ENCODE measurements around the gene ARHGDIG. TPM values are rescaled to one million over a fixed set of nuclear protein-coding genes. Genes with fewer than 3 reads are reported as not detected.

ARHGDIG gene
- polyA plus RNA-seq, 3 donors: not detected

- intact Hi-C loops (cut with micrococcal nuclease): no loop called here
- Mint-ChIP-seq H3K4me3 (no peak overlapping the region), H3K27ac (no peak overlapping the region), H3K4me1 (no peaks in the 10 kb centered on the region), H3K36me3 (peaks cover 40 to 83% of the 10 kb centered on the region in 2 donors), H3K9me3 (peaks cover 0 to under 1% (median 0%) of the 10 kb centered on the region in 7 donors), H3K27me3 (ENCODE audit: low read depth in 3 of 3) (no peaks in the 10 kb centered on the region)
- Histone ChIP-seq H3K4me3 (replicated peaks in 1 of 3; ENCODE audit: low read depth in 2 of 3, low read length in 3 of 3) (no peak overlapping the region), H4K20me1 (ENCODE audit: insufficient read depth, low read length) (no peaks in the 10 kb centered on the region), H3K36me3 (replicated peaks in 1 of 2; ENCODE audit: control insufficient read depth in 1 of 2, insufficient read depth in 2 of 2, low read length in 2 of 2) (peaks cover 79 to 93% of the 10 kb centered on the region in 2 donors), H3K79me2 (ENCODE audit: insufficient read depth, low read length) (no peaks in the 10 kb centered on the region), H3K9me3 (replicated peaks in 1 of 2; ENCODE audit: control insufficient read depth in 1 of 2, insufficient read depth in 1 of 2, low read length in 2 of 2) (no peaks in the 10 kb centered on the region), H3K4me1 (ENCODE audit: control insufficient read depth in 1 of 2, insufficient read depth in 2 of 2, low read length in 2 of 2) (no peaks in the 10 kb centered on the region), H3K27ac (ENCODE audit: low read depth in 1 of 2, low read length in 2 of 2) (no peak overlapping the region), H3K4me2 (replicated peaks; ENCODE audit: extremely low read depth, low read length, poor library complexity, severe bottlenecking) (no peak overlapping the region), H3K27me3 (ENCODE audit: control insufficient read depth in 2 of 2, insufficient read depth in 2 of 2, low read length in 2 of 2) (no peaks in the 10 kb centered on the region), H2AFZ (ENCODE audit: insufficient read depth, low read depth, low read length, poor library complexity, severe bottlenecking) (no peak overlapping the region), H3K9ac (ENCODE audit: insufficient read depth, low read length, poor library complexity, severe bottlenecking) (no peak overlapping the region)
- 96% methylated on average over 18 of the region's 32 CpGs for WGBS (ENCODE audit: insufficient coverage)
- DNase-seq: no peak
- TF ChIP-seq CTCF (IDR thresholded peaks at IDR 0.05): no peak
These were observed 12.8 kb downstream of the ARHGDIG start for GRCh38 chr16:293043-293775.

- H3K4me3 ChIP-seq (replicated peaks in 1 of 3; ENCODE audit: low read depth in 2 of 3, low read length in 3 of 3): no peak overlapping the region
- Mint-ChIP-seq H3K4me3 (no peak overlapping the region), H3K4me1 (no peaks in the 10 kb centered on the region), H3K9me3 (no peaks in the 10 kb centered on the region), H3K27ac (no peak overlapping the region), H3K36me3 (peaks cover 32 to 80% of the 10 kb centered on the region in 2 donors), H3K27me3 (ENCODE audit: low read depth in 3 of 3) (no peaks in the 10 kb centered on the region)
- DNase-seq: no peak
- H3K4me1 ChIP-seq (ENCODE audit: control insufficient read depth in 1 of 2, insufficient read depth in 2 of 2, low read length in 2 of 2): no peaks in the 10 kb centered on the region
- TF ChIP-seq CTCF (IDR thresholded peaks at IDR 0.05): no peak
- H4K20me1 ChIP-seq (ENCODE audit: insufficient read depth, low read length): no peaks in the 10 kb centered on the region
- H3K27ac ChIP-seq (ENCODE audit: low read depth in 1 of 2, low read length in 2 of 2): no peak overlapping the region
- no peak overlapping the region for H3K4me2 ChIP-seq (replicated peaks; ENCODE audit: extremely low read depth, low read length, poor library complexity, severe bottlenecking)
- no peak overlapping the region for H3K9ac ChIP-seq (ENCODE audit: insufficient read depth, low read length, poor library complexity, severe bottlenecking)
- no peaks in the 10 kb centered on the region for H3K79me2 ChIP-seq (ENCODE audit: insufficient read depth, low read length)
- no peaks in the 10 kb centered on the region for H3K27me3 ChIP-seq (ENCODE audit: control insufficient read depth in 2 of 2, insufficient read depth in 2 of 2, low read length in 2 of 2)
- peaks cover 56 to 81% of the 10 kb centered on the region in 2 donors for H3K36me3 ChIP-seq (replicated peaks in 1 of 2; ENCODE audit: control insufficient read depth in 1 of 2, insufficient read depth in 2 of 2, low read length in 2 of 2)
- intact Hi-C loops (cut with micrococcal nuclease): no loop called here
- H2AFZ ChIP-seq (ENCODE audit: insufficient read depth, low read depth, low read length, poor library complexity, severe bottlenecking): no peak overlapping the region
- H3K9me3 ChIP-seq (replicated peaks in 1 of 2; ENCODE audit: control insufficient read depth in 1 of 2, insufficient read depth in 1 of 2, low read length in 2 of 2): no peaks in the 10 kb centered on the region
- 90% methylated on average over 7 of the region's 14 CpGs for WGBS (ENCODE audit: insufficient coverage)
These were observed 15.9 kb downstream of the ARHGDIG start for GRCh38 chr16:296276-296675.

Measured in CD14-positive monocyte (primary cell).